Osteocyte (in vitro differentiated cells): ENCODE measurements around the gene NACC2. TPM values are rescaled to one million over a fixed set of nuclear protein-coding genes. Genes with fewer than 3 reads are reported as not detected.

ENCODE experiments used
- DNase-seq: peaks from one replicate; pipeline ENCODE4 v3.0.0; 2021; ENCODE audit warnings: mixed read lengths; ENCODE audit not compliant: unreplicated experiment; ENCODE audit errors: extremely low spot score
- H3K27ac Mint-ChIP-seq: one replicate; pipeline ENCODE4 v1.8.0; 2021; ENCODE audit warnings: mild to moderate bottlenecking, mixed read lengths; ENCODE audit not compliant: unreplicated experiment
- H3K27me3 Mint-ChIP-seq: one replicate; pipeline ENCODE4 v1.8.0; 2021; ENCODE audit warnings: mixed read lengths; ENCODE audit not compliant: unreplicated experiment
- H3K36me3 Mint-ChIP-seq: one replicate; pipeline ENCODE4 v1.8.0; 2021; ENCODE audit warnings: mixed read lengths; ENCODE audit not compliant: unreplicated experiment
- H3K4me1 Mint-ChIP-seq: one replicate; pipeline ENCODE4 v1.8.0; 2021; ENCODE audit warnings: mixed read lengths; ENCODE audit not compliant: unreplicated experiment
- H3K4me3 Mint-ChIP-seq: one replicate; pipeline ENCODE4 v1.8.0; 2021; ENCODE audit warnings: mild to moderate bottlenecking, moderate library complexity, mixed read lengths; ENCODE audit not compliant: unreplicated experiment
- H3K9me3 Mint-ChIP-seq: one replicate; pipeline ENCODE4 v1.8.0; 2021; ENCODE audit warnings: mixed read lengths; ENCODE audit not compliant: unreplicated experiment
- CTCF ChIP-seq: fragments of 200-600 bp; sonication (generic); IDR thresholded peaks from 2 replicates; pipeline ENCODE4 v1.5.0; 2021; ENCODE audit warnings: antibody characterized with exemption, mild to moderate bottlenecking, moderate library complexity
- total RNA-seq: library from RNA; stranded (reverse); gene quantifications from 2 replicates; pipeline ENCODE4 v1.2.1, GENCODE V29; 2021

NACC2 gene
- total RNA-seq, 1 donor from 2014 or later = 40.1 TPM

DNA sequence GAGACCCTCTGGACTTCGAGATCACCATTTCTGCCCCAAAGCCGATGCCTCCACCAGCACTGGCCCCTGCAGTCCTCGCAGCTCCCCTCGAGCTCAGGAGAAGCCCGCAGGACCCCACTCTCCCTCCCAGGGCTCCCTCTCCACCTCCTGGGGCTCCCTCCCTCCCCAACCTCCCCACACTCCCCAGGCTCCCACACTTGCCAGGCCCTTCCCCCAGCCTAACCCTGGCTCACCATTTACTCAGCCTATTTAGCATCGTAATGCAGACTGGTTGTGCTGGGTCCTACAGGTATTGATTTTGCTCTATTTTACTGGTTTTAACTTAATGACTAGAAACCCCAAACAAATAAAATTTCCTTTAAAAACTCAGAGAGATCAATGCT, 47.3 kb upstream of the NACC2 start:
- no peaks in the 10 kb centered on the region for H3K4me1 Mint-ChIP-seq
- no peak overlapping the region for H3K27ac Mint-ChIP-seq
- no peaks in the 10 kb centered on the region for H3K27me3 Mint-ChIP-seq
- DNase-seq = no peak
- TF ChIP-seq CTCF = no peak
- H3K4me3 Mint-ChIP-seq = no peak overlapping the region
- no peaks in the 10 kb centered on the region for H3K9me3 Mint-ChIP-seq
- no peaks in the 10 kb centered on the region for H3K36me3 Mint-ChIP-seq

DNA sequence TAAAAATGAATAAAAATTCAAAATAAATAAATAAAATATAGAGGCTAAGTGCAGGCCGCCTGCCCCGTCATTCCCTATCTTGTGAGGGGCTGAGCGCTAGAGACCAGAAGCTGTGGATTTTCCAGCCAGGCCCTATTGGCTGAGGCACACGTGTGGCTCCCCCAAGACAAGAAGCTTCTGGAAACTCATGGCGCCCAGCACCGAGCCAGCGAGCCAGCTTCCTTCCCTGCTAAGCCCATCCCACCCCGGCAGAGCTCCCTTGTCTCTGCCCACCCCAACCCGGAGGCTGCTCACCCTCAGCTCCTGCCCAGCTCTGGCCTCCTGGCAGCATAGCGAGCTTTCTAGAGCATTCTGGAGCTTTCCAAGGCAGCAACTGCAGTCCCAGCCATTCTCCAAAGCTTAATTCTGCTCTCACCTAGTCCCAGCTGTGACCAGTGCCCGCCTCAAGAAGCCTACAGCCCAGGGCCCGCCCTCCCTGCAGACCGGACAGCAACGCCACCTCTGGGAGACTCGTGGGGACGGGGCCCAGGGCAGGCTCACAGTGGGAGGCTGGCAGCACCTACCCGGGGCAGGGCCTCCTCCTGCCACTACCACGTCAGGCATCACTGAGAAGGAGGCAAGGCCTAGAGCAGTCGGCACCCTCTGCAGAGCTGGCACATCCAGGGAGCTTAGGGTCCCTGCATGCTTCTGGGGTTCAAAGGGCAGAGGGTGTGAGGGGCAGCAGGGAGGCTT, 46.8 kb upstream of the NACC2 start:
- H3K4me3 Mint-ChIP-seq = no peak overlapping the region
- H3K27ac Mint-ChIP-seq = no peak overlapping the region
- no peaks in the 10 kb centered on the region for H3K4me1 Mint-ChIP-seq
- DNase-seq = no peak
- no peak for TF ChIP-seq CTCF
- H3K27me3 Mint-ChIP-seq = no peaks in the 10 kb centered on the region
- H3K9me3 Mint-ChIP-seq = no peaks in the 10 kb centered on the region
- H3K36me3 Mint-ChIP-seq = no peaks in the 10 kb centered on the region

- Mint-ChIP-seq H3K4me3 (no peak overlapping the region), H3K36me3 (no peaks in the 10 kb centered on the region), H3K4me1 (no peaks in the 10 kb centered on the region), H3K27ac (no peak overlapping the region), H3K27me3 (peaks cover 1% of the 10 kb centered on the region), H3K9me3 (no peaks in the 10 kb centered on the region)
- no peak for TF ChIP-seq CTCF
- DNase-seq = no peak
These were observed 45.9 kb upstream of the NACC2 start for GRCh38 chr9:136140966-136141365.

GRCh38 chr9:136140046-136140445, 45.0 kb upstream of the NACC2 start:
- Mint-ChIP-seq H3K27ac (no peak overlapping the region), H3K36me3 (no peaks in the 10 kb centered on the region), H3K4me1 (no peaks in the 10 kb centered on the region), H3K4me3 (no peak overlapping the region), H3K27me3 (peaks cover 7% of the 10 kb centered on the region), H3K9me3 (no peaks in the 10 kb centered on the region)
- no peak for DNase-seq
- TF ChIP-seq CTCF = no peak

- Mint-ChIP-seq H3K4me1 (peaks cover 6% of the 10 kb centered on the region), H3K36me3 (no peaks in the 10 kb centered on the region), H3K4me3 (no peak overlapping the region), H3K9me3 (no peaks in the 10 kb centered on the region), H3K27ac (no peak overlapping the region), H3K27me3 (peaks cover 17% of the 10 kb centered on the region)
- TF ChIP-seq CTCF = peak; percentile 42
- DNase-seq = no peak
These were observed 43.5 kb upstream of the NACC2 start for GRCh38 chr9:136138566-136138965.
